Measurements from ENCODE around the gene LSAMP. TPM values are rescaled to one million over a fixed set of nuclear protein-coding genes. Genes with fewer than 3 reads are reported as not detected.

The LSAMP gene
- total and polyA plus RNA-seq, 8 donors = 17.3 to 28.0 (median 26.0) TPM

- Histone ChIP-seq H3K9me3 (no peaks in the 10 kb centered on the region), H3K27ac (no peak overlapping the region), H3K36me3 (no peaks in the 10 kb centered on the region), H3K27me3 (no peaks in the 10 kb centered on the region), H3K4me1 (no peaks in the 10 kb centered on the region), H3K4me3 (no peak overlapping the region)
- intact Hi-C loops (cut with DNase I) = no loop called here
- no peak for DNase-seq
- TF ChIP-seq CTCF (IDR thresholded peaks at IDR 0.05) = no peak
- no peak for ATAC-seq
These were observed 139.1 kb downstream of the LSAMP start for GRCh38 chr3:116306149-116306548.

GRCh38 chr3:116302087-116302747, 143.1 kb downstream of the LSAMP start:
- intact Hi-C loops (cut with DNase I) = no loop called here
- Histone ChIP-seq H3K4me1 (no peaks in the 10 kb centered on the region), H3K4me3 (no peak overlapping the region), H3K27me3 (no peaks in the 10 kb centered on the region), H3K9me3 (no peaks in the 10 kb centered on the region), H3K36me3 (no peaks in the 10 kb centered on the region), H3K27ac (no peak overlapping the region)
- ATAC-seq = no peak
- DNase-seq = no peak
- TF ChIP-seq CTCF (IDR thresholded peaks at IDR 0.05) = no peak

GRCh38 chr3:116301422-116301821, 143.9 kb downstream of the LSAMP start:
- Histone ChIP-seq H3K4me1 (no peaks in the 10 kb centered on the region), H3K27me3 (no peaks in the 10 kb centered on the region), H3K9me3 (no peaks in the 10 kb centered on the region), H3K27ac (no peak overlapping the region), H3K36me3 (no peaks in the 10 kb centered on the region), H3K4me3 (no peak overlapping the region)
- no peak for ATAC-seq
- DNase-seq = no peak
- no peak for TF ChIP-seq CTCF (IDR thresholded peaks at IDR 0.05)
- intact Hi-C loops (cut with DNase I) = no loop called here

GRCh38 chr3:116300226-116300625, 145.1 kb downstream of the LSAMP start:
- intact Hi-C loops (cut with DNase I) = no loop called here
- H3K27me3 ChIP-seq = no peaks in the 10 kb centered on the region
- no peaks in the 10 kb centered on the region for H3K4me1 ChIP-seq
- ATAC-seq = no peak
- H3K9me3 ChIP-seq = no peaks in the 10 kb centered on the region
- H3K27ac ChIP-seq = no peak overlapping the region
- TF ChIP-seq CTCF (IDR thresholded peaks at IDR 0.05) = no peak
- no peak for DNase-seq
- no peak overlapping the region for H3K4me3 ChIP-seq
- no peaks in the 10 kb centered on the region for H3K36me3 ChIP-seq

GRCh38 chr3:116299646-116300081, 145.6 kb downstream of the LSAMP start:
- ATAC-seq (no peak), DNase-seq (no peak)
- Histone ChIP-seq H3K4me1 (no peaks in the 10 kb centered on the region), H3K9me3 (no peaks in the 10 kb centered on the region), H3K27me3 (no peaks in the 10 kb centered on the region), H3K4me3 (no peak overlapping the region), H3K27ac (no peak overlapping the region), H3K36me3 (no peaks in the 10 kb centered on the region)
- intact Hi-C loops (cut with DNase I) = no loop called here
- TF ChIP-seq CTCF (IDR thresholded peaks at IDR 0.05) = no peak

All from left lung (tissue), 10 donors.